ENCODE results near the gene STX3.
"Not testable (repeated sequence)": the region's sequence is repeated elsewhere in the genome, so short reads cannot be mapped to it uniquely, and the experiment has no call there.

STX3 gene

GRCh38 chr11:59759900-59760299 is 4.7 kb downstream of the STX3 start:
- no peak for DNase-seq

GRCh38 chr11:59760771-59761170 is 5.6 kb downstream of the STX3 start:
- DNase-seq = no peak

- no peak for DNase-seq
Measured at GRCh38 chr11:59761993-59762392, 6.8 kb downstream of the STX3 start.

GRCh38 chr11:59765068-59765735 is 10.0 kb downstream of the STX3 start:
- no peak for DNase-seq

- no peak for DNase-seq
Measured at GRCh38 chr11:59766542-59767224, 11.5 kb downstream of the STX3 start.

- no peak for DNase-seq
Measured at GRCh38 chr11:59767225-59767611, 12.0 kb downstream of the STX3 start.

- no peak for DNase-seq
Measured at GRCh38 chr11:59769111-59769510, 13.9 kb downstream of the STX3 start.

- DNase-seq = no peak
Measured at GRCh38 chr11:59769828-59770227, 14.7 kb downstream of the STX3 start.

GRCh38 chr11:59770319-59770718 is 15.1 kb downstream of the STX3 start:
- DNase-seq = no peak

- no peak for DNase-seq
Measured at GRCh38 chr11:59770869-59771268, 15.7 kb downstream of the STX3 start.

- DNase-seq = no peak
Measured at GRCh38 chr11:59771605-59772004, 16.4 kb downstream of the STX3 start.

GRCh38 chr11:59773083-59773440 is 17.9 kb downstream of the STX3 start:
- DNase-seq = no peak

GRCh38 chr11:59776210-59777066 is 21.3 kb downstream of the STX3 start:
- DNase-seq = no peak

- DNase-seq = no peak
Measured at GRCh38 chr11:59777104-59777503, 21.9 kb downstream of the STX3 start.

GRCh38 chr11:59778122-59778521 is 22.9 kb downstream of the STX3 start:
- no peak for DNase-seq

GRCh38 chr11:59779487-59779886 is 24.3 kb downstream of the STX3 start:
- no peak for DNase-seq

- DNase-seq = no peak
Measured at GRCh38 chr11:59782080-59782479, 26.9 kb downstream of the STX3 start.

- no peak for DNase-seq
Measured at GRCh38 chr11:59783632-59784090, 28.5 kb downstream of the STX3 start.

- DNase-seq = not testable (repeated sequence)
Measured at GRCh38 chr11:59784441-59784840, 29.3 kb downstream of the STX3 start.

- DNase-seq = no peak
Measured at GRCh38 chr11:59785818-59786217, 30.6 kb downstream of the STX3 start.

- no peak for DNase-seq
Measured at GRCh38 chr11:59787255-59787588, 32.0 kb downstream of the STX3 start.

GRCh38 chr11:59787816-59788215 is 32.6 kb downstream of the STX3 start:
- DNase-seq = no peak

GRCh38 chr11:59791639-59792038 is 36.5 kb downstream of the STX3 start:
- no peak for DNase-seq

GRCh38 chr11:59792507-59792906 is 37.3 kb downstream of the STX3 start:
- DNase-seq = no peak

All from NCI-H1694 (cell line).